GM21390 (cell line): Measurements from ENCODE around the gene PLEKHA7.
"Not testable (repeated sequence)": the region's sequence is repeated elsewhere in the genome, so short reads cannot be mapped to it uniquely, and the experiment has no call there.

Source experiments
- ATAC-seq: cut with Tn5 transposase; IDR thresholded peaks from one replicate; pipeline ENCODE4 v1.9.1; 2021; ENCODE audit not compliant: unreplicated experiment

PLEKHA7 gene

DNA sequence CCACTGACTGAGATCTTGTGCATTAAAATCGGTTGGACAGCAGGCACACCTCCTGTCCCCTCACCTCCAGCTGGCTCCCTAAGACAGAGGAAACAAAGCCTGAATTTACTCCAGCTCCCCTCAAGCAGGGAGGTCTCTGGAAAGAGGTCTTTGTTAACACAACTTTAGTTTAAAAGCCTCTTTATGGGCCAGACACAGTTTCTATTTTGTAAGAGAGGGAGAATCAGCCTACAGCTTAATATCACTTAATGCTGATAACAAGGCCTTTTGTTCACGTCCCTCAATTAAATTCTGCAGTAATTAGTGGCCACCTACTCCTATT is 36.3 kb downstream of the PLEKHA7 start:
- no peak for ATAC-seq

DNA sequence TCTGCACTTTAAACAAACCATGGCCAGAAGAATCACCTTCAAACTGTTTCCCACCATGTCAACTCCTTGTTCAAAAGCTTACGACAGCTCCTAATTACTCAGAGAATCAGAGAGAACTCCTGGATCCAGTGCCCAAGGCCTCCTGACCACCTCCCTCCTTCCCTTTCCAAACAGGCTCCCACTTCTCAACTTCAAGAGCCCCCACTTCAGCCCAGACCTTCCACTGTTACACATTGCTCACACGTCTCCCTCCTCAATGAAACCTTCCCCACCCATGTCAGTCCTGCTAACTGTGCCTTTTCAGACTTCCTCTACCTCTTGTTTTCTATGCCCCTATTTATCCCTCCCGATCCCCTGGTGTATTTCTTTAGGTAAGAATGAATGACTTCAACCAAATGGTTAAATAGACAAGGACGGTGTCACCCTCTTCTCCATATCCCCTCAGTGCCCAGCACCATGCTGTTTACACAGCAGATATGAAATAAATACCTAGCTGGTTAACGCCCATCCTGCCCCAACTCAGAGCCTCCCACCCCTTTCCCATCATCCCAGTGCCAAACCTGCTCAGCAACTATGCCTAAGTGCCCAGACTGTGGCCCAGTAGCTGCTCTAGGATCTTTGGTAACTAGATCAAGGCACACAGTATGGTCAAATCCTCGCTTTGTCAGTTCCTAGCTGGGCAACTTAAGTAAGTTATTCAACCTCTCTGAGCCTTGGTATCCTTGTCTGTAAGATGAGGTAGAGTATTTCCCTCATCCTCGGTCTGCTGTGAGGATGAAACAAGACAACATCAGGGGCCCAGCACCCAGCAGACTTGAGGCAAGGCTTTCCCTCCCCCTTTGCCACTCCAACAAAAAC is 36.8 kb downstream of the PLEKHA7 start:
- no peak for ATAC-seq

DNA sequence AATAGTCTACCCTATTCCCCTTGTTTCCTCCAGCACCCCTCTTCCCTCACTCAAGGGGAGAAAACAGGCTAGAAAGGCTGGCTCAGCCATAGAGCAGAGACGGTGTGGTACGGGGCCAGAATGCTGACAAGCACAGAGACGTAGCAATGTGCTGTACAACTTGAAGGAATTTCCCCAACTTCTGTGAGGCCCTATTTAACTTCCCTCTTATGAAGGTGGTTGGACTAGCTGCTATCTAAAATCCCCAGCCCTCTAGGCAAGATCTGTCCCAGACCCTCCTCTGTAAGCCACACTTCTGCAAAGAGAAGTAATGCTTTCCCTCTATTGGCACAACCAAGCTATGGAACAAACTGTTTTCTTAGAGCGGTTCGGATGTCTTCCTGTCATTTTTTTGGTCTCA is 37.8 kb downstream of the PLEKHA7 start:
- ATAC-seq = no peak

DNA sequence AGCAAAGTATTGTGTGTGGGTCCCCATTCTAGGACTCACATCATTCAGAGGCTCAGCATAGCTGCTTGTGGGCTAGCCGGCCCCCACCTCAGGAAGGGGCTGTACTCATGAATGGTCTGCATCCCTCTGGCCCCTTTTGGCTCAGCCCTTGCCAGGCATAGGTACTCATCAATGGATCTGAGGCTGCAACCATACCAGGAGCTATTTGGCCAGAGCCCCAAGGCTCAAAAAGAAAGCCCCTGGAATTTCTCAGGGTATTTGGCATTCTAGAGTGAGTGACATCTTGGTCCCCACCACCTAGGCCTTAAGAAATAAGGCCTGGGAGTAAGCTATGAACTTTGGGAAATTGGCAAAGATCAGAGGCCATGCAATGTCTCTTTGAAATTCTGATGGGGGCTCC is 38.3 kb downstream of the PLEKHA7 start:
- ATAC-seq = no peak

DNA sequence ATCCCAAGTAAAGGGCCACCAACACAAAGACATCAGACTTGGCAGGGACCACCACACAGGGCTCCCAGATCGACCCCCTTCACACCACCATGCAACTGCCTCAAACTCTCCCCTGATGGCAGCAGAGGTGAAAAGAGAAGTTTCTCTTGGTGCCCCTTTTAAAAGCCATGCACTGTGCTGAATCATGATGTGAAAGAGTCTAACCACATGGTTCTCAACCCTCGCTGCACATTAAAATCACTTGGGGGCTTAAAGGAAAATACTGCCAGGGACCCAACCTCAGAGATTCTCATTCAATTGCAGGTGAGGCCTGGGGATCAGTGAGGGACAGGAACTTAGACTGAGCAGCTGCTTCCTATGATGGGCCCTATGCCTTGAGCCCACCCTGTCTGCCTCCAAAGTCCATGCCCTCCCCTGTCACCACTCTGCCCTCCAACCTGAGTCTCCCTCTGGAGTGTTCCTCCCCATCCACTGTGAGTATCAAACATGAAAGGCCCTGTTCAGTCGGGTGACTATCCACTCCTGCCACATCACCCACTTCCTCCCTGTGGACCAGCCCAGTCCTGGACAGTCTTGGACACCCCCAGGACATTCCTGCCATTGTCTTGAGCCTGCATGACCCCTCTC is 40.8 kb downstream of the PLEKHA7 start:
- ATAC-seq = no peak

DNA sequence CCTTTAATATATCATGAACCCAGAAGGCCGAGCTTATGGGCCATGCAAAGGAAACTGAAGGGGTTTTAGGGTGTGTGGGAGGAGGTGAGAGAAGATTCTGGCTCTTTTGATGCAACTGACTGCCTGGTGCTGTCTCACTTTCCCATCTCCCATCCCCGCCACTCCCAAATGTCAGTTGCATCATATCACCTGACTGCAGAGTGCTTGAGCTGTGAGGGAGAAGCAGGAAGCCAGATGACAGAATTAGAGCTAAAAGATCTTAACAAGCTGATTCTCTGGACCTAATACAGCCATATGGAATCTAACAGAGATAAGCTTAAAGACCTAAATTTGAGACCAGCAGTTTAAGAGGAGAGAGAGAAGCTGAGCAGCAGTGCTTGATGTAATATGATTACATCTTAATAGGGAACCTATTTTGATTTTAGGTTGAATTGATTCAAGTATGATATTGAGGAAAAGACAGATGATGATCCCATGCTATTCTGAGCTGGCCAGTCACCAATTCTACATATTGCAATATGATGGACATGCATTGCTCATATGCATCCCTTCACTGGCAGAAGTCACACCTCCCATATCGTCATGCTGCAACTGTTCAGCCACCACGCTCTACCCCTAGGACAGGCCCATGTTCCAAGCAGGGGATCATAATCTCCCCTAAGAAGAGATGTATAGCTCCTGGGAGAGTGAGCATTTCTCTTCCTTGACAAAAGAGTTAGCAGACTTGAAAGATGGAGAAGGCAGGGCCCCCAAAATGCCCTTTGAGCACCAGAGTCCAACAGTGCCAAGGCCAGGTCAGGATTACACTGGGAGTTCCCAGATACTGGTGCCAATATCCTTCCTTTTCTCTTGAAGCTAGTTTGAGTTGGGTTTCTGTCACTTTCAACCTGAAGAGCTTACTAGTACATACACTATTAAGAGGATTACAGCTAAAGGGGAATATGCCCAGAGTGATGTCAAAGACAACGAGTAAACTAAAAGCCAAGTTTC is 44.9 kb downstream of the PLEKHA7 start:
- ATAC-seq = no peak

DNA sequence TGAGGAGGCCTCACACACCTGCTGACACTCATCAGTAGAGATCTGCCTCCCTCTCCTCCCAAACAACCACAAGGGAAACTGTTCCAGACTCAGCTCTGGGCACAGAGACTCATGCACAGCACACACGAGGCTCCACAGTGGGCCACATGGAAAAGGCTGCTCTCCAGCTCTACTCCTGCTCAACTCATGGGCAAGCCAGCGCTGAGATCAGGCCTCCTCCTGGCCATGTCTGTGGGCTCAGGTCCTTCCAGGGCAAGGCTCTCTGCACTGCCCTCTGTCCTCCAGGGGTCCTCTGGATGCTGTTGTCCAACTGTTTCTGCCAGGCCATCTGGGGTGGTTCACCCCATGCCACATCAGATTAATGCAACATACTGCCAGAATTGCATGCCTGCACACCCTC is 46.0 kb downstream of the PLEKHA7 start:
- ATAC-seq = no peak

DNA sequence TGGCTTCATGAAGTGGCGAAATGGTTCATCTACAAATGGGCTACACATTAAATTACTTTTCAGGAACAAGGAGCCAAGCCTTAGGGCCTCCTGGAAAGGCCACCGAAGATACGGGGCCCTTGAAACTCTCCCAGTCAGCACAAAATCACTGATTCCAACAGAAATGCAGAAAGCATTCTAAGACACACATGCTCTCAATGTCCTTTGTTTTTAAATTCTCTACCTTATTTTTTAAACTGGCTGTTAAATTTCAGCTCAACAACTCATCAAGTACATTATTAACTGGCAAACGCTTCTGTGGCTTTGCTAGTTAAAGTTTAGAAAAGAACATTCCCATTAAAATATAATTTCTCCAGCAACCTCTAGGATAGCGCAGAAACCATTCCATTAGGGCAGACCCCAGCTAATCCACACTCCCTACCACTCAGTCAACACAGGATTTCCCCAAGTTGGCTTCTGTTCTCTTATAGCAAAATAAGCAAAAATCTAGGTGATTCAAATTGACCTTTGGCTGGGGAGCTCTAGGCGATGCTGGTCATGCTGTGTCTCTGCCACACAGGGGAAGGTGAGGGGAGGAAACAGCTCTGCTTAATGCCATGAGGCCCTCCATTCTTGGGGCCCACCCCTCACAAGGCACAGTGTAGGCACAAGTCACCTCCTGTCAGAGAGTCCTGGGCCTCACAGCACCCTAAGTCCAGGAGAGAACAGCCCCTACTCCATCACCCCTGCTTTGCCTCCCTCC is 47.1 kb downstream of the PLEKHA7 start:
- no peak for ATAC-seq

DNA sequence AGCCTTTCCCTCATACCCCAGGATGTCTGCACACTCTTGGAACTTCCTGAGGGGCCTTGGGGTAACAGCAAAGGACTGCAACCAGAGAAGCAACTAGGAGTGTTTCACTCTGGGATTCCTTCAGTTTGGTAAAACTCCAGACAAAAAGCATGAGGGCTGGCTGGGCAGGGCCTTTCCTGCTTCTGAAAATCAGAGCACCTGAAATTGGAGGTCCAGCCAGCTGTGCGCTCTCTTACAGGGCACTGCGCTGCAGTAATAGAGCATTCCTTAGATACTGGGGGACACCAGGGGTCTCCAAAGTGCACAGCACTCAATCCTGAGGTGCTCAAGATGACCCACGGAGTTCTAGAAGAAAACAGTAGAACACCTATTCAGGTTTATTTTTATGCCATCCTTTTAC is 49.7 kb downstream of the PLEKHA7 start:
- ATAC-seq = no peak

DNA sequence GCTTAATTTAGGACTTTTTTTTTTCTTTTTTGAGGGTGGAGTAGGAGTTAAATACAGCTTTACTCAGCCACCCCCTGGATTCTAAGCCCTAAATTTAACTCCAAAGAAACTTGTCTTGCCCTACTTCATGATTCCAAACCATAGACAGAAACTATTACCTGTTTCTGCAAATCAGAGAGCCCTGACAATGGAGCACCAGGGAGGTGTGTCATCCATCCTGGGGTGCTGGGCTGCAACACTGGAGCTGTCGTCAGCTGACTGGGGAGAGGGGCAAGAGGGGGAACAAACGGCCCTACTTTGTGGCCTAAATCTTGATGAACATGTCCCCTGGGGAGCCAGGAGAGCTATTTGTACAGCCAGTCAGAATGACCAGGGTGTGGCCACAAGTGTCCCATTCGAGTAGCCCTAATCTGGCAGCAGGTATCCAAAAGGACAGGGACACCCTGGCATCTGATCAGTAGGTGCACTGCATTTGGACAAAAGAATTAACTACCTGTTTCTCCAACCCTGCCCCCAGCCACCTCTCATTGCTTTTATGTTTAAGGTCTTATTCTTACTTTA is 50.8 kb downstream of the PLEKHA7 start:
- no peak for ATAC-seq

DNA sequence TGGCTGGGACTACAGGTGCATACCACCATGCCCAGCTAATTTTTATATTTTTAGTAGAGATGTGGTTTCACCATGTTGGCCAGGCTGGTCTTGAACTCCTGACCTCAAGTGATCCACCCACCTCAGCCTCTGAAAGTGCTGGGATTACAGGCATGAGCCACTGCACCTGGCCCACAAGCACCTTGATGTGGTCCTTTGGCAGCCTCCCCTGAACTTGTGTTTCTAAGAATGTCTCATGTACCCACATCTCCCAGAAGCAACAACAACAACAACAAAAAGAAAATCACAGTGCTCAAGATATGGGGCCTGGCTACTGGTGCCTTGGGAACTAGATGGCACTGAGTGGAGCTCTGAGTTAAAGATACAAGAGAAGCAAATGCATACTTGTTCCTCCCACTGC is 51.6 kb downstream of the PLEKHA7 start:
- not testable (repeated sequence) for ATAC-seq

DNA sequence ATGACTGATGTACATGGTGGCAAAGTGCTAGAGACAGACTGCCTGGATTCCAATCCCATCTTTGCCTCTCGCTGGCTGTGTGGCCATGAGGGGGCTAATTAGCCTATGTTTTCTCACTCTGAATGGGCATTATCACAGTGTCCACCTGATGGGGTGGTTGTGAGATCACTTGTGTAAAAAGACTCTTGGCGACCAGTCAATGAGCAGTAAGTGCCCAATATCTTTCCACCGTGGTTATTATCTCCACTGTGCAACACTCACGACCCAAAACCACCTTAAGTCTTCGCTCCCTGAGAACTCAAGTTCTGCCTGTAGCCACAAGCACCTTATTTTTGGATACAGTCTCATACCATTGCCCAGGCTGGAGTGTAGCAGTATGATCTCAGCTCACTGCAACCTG is 52.1 kb downstream of the PLEKHA7 start:
- no peak for ATAC-seq

DNA sequence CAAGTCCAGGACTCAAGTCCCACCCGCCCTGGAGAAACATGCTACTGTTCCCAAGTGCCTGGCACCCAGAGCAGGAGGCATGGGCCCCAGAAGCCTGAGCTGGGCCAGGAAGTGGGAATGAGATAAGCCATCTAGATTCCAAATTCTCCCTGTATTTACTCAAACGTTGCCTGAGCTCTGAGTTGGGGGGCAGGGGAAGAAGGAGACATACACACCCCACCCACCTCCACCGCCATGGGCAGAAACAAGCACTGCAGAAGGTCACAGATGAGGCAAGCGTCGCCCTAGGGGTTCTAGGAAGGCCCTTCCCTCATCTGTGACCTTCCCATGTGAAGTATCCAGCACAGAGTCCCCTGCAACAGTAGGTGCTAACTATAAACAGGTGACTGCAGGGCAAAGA is 54.0 kb downstream of the PLEKHA7 start:
- ATAC-seq = no peak

DNA sequence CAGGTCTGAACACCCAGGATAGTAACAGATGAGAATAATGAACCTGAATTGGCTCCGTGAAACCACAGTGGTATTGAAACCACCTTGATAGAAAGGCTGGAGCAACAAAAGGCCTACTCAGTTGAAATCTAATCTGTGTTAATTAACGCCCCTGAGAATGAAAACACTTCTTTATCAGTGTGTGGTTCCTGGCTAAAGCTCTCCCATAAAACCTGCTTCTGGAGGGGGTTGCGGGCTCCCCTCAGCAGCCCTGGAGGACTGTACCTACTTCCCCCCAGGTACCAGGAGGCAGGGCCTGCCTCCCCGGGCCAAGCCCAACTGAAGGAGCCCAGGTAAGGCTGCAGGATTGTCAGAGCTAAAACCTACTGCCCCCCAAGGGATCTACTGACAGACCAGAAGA is 54.6 kb downstream of the PLEKHA7 start:
- ATAC-seq = no peak

DNA sequence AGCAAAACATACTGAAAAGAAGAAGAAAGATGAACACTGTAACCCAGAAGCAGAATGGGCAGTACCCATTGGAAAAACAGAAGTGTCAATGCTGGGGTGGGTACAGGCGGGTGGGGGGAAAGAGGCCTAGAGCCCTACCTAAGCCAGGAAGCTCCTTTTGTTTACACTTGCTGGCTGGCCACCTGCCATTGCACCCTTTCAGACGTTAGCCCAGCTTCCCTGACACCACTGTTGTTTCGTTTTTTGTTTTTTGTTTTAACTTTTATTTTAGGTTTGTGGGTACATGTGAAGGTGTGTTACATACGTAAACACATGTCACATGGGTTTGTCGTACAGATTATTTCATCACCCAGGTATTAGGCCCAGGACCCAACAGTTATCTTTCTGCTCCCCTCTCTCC is 55.4 kb downstream of the PLEKHA7 start:
- no peak for ATAC-seq

DNA sequence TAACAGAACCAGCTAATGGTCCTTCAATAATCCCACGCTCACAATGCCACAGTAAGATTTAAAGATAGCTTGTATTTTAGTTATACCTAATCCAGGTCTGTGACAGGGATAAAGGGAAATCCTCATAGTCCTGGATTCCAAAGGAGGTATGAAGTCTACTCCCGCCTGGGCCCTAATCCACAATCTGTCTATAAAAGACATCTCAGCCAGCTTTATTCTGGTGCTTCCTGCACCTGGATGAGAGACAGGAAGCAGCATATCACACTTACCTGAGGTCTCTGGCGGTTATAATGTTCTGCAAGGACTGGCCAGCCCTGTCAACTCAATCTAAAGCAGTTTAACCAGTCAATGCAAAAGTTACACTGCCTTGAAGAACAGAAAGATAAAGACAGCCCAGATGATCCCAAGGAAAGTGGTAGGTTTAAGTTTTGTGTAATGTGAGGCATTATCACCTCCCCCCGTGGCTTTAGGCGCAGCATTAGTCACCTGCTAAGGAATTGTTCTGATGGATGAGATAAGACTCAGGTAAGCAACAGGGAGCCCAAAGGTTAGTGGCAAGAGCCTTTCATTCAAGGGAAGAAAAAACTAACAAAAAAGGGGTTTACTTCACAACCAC is 57.6 kb downstream of the PLEKHA7 start:
- no peak for ATAC-seq

DNA sequence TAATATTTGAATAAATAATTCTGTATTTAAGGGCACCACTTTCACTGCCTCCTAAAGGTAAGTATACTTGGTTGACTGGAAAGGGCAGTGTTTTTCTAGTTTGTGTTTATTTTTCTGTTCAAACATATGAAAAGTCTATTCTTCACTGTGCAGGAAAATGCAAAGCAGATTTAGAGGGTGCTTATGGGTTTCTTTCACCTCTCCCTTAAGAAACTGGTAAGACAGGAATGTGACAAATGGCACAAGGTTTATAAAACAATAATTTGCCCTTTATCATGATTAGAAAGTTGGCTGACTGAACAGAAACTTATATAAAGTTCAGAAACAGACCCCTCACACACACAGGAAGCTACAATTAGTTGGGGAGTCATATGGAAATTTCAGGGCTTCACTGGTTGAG is 60.6 kb downstream of the PLEKHA7 start:
- ATAC-seq = no peak

DNA sequence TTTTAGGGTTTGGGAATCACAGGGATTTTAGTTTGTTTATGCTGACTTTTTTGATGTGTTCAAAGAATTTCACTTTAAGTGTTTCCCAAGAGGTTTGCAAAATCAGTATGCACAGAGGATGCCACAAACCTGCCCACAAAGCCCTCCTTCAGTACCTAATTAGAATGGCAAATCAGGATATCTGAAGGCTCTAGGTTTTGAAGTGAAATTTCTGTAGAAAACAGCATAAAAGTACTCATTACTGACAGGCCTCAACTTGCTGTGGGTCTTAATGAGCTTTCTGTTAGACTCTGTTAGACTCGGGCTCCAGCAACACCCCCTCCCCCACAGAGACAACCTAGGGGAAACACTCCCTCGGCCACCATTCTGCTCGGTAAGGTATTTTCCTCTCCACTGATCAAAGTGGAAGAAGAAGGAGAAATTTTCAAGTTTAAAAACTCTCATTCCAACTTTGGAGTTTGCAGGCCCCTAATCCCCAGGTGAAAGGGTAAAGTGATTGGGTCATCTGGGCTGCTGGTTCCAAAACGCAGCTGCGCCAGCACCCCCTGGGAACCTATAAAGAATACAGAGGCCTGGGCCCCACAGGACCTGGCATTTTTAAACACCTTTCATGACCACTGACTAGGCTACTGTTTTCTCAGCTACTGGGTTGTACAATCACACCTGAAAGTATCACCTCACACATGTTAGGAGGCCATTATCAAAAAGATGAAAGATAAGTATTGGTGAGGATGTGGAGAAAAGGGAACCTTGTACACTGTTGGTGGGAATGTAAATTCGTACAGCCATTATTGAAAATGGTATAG is 67.5 kb downstream of the PLEKHA7 start:
- ATAC-seq = peak; percentile 75
